Liver (tissue), 3 donors: ENCODE measurements around the gene MSH5.
A peak's percentile ranks its signal among the peaks of the same experiment; 100 is the strongest.

ENCODE experiments used
- ATF3 ChIP-seq: IDR thresholded peaks from 2 replicates; pipeline ENCODE4 v1.6.1; 2016; ENCODE audit warnings: antibody characterized with exemption
- CTCF ChIP-seq: fragments of 150-350 bp; IDR thresholded peaks from 2 replicates; pipeline ENCODE4 v1.5.1; 2017; ENCODE audit warnings: improper control_type of control experiment, low read depth, low read length; ENCODE audit not compliant: missing input control
- JUND ChIP-seq, 2 donors: IDR thresholded peaks; 2 replicates each; pipeline ENCODE4 v1.6.1; 2016; ENCODE audit warnings: antibody characterized with exemption in 2 of 2
- MAX ChIP-seq: IDR thresholded peaks from 2 replicates; pipeline ENCODE4 v1.6.1; 2016; ENCODE audit warnings: antibody characterized with exemption
- RAD21 ChIP-seq, 2 donors: IDR thresholded peaks; 2 replicates each; pipeline ENCODE4 v1.6.1; 2016; ENCODE audit warnings: antibody characterized with exemption in 2 of 2, mild to moderate bottlenecking in 2 of 2
- REST ChIP-seq: IDR thresholded peaks from 2 replicates; pipeline ENCODE4 v1.6.1; 2016; ENCODE audit warnings: antibody characterized with exemption, mild to moderate bottlenecking
- RXRA ChIP-seq, 2 donors: IDR thresholded peaks; 2 replicates each; pipeline ENCODE4 v1.6.1; 2017 to 2018; ENCODE audit warnings: antibody characterized with exemption in 2 of 2, mild to moderate bottlenecking in 1 of 2
- SP1 ChIP-seq: IDR thresholded peaks from 2 replicates; pipeline ENCODE4 v1.6.1; 2018; ENCODE audit warnings: antibody characterized with exemption, mild to moderate bottlenecking
- TAF1 ChIP-seq: conservative IDR thresholded peaks from 2 replicates; pipeline ENCODE4 v1.6.1; 2016; ENCODE audit warnings: antibody characterized with exemption, mild to moderate bottlenecking
- donor health status: healthy.
- donor health status: healthy.

GRCh38 chr6:31737991-31738979, 1.5 kb upstream of the MSH5 start:
- TF ChIP-seq CTCF (peak; percentile 23), SP1 (peak; percentile 37), JUND (IDR thresholded peaks at IDR 0.05) (peak in 1 of 2 donors; percentile 5), RAD21 (IDR thresholded peaks at IDR 0.05) (peak; percentile 40 to 51), MAX (no peak), TAF1 (no peak), RXRA (IDR thresholded peaks at IDR 0.05) (peak in 1 of 2 donors; percentile 3), REST (no peak), ATF3 (no peak)
